ENCODE results near the gene EIF3I. TPM values are rescaled to one million over a fixed set of nuclear protein-coding genes. Genes with fewer than 3 reads are reported as not detected.

EIF3I gene
- total and polyA plus RNA-seq, 2 of the 13 experiments (the other 11 are each of a cell fraction or from before 2014, with no cell fraction given), result 210 to 223 TPM

DNA sequence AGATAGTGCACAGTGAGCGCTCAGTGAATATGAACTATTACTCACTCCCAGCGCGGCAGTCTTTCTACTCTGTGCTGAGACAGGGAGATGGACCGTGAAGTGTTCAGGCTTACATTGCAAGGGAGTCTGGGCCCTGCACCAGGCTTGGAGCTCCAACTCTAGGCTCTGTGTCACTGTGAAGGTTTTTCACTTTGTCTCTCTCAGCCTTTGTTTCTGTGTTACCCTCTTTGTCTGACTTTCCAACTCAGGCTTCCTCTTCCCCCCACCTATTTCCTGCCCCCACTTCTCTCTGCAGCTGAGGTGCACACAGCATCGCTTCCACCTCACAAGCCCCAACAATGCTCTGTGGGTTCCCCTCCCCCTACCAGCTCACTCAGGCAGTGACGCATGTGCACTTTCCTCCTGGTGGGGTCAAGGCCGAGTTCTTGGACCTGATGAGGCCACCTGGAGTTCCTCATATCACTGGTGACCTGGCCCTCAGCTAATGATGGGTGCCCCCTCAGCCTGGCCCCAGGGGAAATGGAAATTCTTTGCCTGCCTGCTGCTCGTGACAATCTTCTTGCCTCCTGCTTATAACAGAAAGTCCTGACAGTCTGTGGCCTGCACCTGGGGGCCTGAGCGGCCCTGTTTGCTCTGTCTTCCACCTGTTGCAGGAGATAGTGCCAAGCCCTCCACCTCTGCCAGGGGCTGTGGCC is 27.8 kb downstream of the EIF3I start (continued):
- TF ChIP-seq, protein P1, sequence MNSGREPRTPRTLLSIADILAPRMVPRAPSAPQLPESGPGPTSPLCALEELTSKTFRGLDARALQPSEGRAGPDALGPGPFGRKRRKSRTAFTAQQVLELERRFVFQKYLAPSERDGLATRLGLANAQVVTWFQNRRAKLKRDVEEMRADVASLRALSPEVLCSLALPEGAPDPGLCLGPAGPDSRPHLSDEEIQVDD (CRISPR knock-in tag; IDR thresholded peaks at IDR 0.05; ENCODE audit: borderline replicate concordance), result no peak
- TF ChIP-seq, protein P2, sequence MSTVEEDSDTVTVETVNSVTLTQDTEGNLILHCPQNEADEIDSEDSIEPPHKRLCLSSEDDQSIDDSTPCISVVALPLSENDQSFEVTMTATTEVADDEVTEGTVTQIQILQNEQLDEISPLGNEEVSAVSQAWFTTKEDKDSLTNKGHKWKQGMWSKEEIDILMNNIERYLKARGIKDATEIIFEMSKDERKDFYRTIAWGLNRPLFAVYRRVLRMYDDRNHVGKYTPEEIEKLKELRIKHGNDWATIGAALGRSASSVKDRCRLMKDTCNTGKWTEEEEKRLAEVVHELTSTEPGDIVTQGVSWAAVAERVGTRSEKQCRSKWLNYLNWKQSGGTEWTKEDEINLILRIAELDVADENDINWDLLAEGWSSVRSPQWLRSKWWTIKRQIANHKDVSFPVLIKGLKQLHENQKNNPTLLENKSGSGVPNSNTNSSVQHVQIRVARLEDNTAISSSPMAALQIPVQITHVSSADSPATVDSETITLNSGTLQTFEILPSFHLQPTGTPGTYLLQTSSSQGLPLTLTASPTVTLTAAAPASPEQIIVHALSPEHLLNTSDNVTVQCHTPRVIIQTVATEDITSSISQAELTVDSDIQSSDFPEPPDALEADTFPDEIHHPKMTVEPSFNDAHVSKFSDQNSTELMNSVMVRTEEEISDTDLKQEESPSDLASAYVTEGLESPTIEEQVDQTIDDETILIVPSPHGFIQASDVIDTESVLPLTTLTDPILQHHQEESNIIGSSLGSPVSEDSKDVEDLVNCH (CRISPR knock-in tag; IDR thresholded peaks at IDR 0.05), result no peak
- TF ChIP-seq, protein P3, sequence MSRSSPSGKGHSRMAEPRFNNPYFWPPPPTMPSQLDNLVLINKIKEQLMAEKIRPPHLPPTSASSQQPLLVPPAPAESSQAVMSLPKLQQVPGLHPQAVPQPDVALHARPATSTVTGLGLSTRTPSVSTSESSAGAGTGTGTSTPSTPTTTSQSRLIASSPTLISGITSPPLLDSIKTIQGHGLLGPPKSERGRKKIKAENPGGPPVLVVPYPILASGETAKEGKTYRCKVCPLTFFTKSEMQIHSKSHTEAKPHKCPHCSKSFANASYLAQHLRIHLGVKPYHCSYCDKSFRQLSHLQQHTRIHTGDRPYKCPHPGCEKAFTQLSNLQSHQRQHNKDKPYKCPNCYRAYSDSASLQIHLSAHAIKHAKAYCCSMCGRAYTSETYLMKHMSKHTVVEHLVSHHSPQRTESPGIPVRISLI (CRISPR knock-in tag; IDR thresholded peaks at IDR 0.05; ENCODE audit: borderline replicate concordance), result no peak; the same call in 1 of the 2 replicates
- TF ChIP-seq, protein P4, sequence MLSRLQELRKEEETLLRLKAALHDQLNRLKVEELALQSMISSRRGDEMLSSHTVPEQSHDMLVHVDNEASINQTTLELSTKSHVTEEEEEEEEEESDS (CRISPR knock-in tag; IDR thresholded peaks at IDR 0.05; ENCODE audit: borderline replicate concordance), result peak; percentile 77; the same call in 1 of the 2 replicates
- peak; percentile 79; the same call in 1 of the 2 replicates for TF ChIP-seq RCOR2 (CRISPR knock-in tag; IDR thresholded peaks at IDR 0.05)
- peak; percentile 97 for TF ChIP-seq RXRB (CRISPR knock-in tag; IDR thresholded peaks at IDR 0.05; ENCODE audit: borderline replicate concordance)
- TF ChIP-seq, protein P5, sequence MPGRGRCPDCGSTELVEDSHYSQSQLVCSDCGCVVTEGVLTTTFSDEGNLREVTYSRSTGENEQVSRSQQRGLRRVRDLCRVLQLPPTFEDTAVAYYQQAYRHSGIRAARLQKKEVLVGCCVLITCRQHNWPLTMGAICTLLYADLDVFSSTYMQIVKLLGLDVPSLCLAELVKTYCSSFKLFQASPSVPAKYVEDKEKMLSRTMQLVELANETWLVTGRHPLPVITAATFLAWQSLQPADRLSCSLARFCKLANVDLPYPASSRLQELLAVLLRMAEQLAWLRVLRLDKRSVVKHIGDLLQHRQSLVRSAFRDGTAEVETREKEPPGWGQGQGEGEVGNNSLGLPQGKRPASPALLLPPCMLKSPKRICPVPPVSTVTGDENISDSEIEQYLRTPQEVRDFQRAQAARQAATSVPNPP (CRISPR knock-in tag; IDR thresholded peaks at IDR 0.05), result 0 out of 2 replicates have a peak, but pooled peaks have one; percentile 39
- TF ChIP-seq TBP (CRISPR knock-in tag; IDR thresholded peaks at IDR 0.05), result no peak
- no peak for TF ChIP-seq ZNF75D (CRISPR knock-in tag; IDR thresholded peaks at IDR 0.05; ENCODE audit: borderline replicate concordance)
- TF ChIP-seq ZFP1 (CRISPR knock-in tag; IDR thresholded peaks at IDR 0.05), result no peak
- TF ChIP-seq, protein P6, sequence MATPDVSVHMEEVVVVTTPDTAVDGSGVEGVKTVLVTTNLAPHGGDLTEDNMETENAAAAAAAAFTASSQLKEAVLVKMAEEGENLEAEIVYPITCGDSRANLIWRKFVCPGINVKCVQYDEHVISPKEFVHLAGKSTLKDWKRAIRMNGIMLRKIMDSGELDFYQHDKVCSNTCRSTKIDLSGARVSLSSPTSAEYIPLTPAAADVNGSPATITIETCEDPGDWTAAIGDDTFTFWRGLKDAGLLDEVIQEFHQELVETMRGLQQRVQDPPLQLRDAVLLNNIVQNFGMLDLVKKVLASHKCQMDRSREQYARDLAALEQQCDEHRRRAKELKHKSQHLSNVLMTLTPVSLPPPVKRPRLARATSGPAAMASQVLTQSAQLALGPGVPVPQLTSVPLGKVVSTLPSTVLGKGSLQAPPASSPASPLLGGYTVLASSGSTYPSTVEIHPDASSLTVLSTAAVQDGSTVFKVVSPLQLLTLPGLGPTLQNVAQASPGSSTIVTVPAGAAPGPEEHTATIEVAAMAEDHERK (CRISPR knock-in tag; IDR thresholded peaks at IDR 0.05; ENCODE audit: low read depth), result no peak
- TF ChIP-seq SMC3 (IDR thresholded peaks at IDR 0.05; ENCODE audit: low read length), result no peak
- peak; percentile 94 for TF ChIP-seq MEF2D (CRISPR knock-in tag; IDR thresholded peaks at IDR 0.05)
- TF ChIP-seq, protein P7, sequence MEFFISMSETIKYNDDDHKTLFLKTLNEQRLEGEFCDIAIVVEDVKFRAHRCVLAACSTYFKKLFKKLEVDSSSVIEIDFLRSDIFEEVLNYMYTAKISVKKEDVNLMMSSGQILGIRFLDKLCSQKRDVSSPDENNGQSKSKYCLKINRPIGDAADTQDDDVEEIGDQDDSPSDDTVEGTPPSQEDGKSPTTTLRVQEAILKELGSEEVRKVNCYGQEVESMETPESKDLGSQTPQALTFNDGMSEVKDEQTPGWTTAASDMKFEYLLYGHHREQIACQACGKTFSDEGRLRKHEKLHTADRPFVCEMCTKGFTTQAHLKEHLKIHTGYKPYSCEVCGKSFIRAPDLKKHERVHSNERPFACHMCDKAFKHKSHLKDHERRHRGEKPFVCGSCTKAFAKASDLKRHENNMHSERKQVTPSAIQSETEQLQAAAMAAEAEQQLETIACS (CRISPR knock-in tag; IDR thresholded peaks at IDR 0.05), result no peak
- TF ChIP-seq, protein P8, sequence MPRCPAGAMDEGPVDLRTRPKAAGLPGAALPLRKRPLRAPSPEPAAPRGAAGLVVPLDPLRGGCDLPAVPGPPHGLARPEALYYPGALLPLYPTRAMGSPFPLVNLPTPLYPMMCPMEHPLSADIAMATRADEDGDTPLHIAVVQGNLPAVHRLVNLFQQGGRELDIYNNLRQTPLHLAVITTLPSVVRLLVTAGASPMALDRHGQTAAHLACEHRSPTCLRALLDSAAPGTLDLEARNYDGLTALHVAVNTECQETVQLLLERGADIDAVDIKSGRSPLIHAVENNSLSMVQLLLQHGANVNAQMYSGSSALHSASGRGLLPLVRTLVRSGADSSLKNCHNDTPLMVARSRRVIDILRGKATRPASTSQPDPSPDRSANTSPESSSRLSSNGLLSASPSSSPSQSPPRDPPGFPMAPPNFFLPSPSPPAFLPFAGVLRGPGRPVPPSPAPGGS (CRISPR knock-in tag; IDR thresholded peaks at IDR 0.05), result peak; percentile 42; the same call in 1 of the 2 replicates
- no peak for TF ChIP-seq ZNF136 (CRISPR knock-in tag; IDR thresholded peaks at IDR 0.05; ENCODE audit: low read depth)
- TF ChIP-seq ZNF143 (CRISPR knock-in tag; IDR thresholded peaks at IDR 0.05), result no peak
- TF ChIP-seq, protein P9, sequence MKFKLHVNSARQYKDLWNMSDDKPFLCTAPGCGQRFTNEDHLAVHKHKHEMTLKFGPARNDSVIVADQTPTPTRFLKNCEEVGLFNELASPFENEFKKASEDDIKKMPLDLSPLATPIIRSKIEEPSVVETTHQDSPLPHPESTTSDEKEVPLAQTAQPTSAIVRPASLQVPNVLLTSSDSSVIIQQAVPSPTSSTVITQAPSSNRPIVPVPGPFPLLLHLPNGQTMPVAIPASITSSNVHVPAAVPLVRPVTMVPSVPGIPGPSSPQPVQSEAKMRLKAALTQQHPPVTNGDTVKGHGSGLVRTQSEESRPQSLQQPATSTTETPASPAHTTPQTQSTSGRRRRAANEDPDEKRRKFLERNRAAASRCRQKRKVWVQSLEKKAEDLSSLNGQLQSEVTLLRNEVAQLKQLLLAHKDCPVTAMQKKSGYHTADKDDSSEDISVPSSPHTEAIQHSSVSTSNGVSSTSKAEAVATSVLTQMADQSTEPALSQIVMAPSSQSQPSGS (CRISPR knock-in tag; IDR thresholded peaks at IDR 0.05), result peak; percentile 74

Data from HepG2 (cell line).